Endothelial cell of umbilical vein (primary cell): ENCODE measurements around the gene NR3C1. TPM values are rescaled to one million over a fixed set of nuclear protein-coding genes. Genes with fewer than 3 reads are reported as not detected.

Experiments used
- BruUV-seq: library from RNA; stranded (reverse); fragments of 400-500 nt; replicated peaks from 2 replicates; lab custom pipeline; 2021; lab: Mats Ljungman, UMichigan
- CTCF ChIA-PET: fragments of 300-600, 350-600 bp; sonication (Branson Sonifier 250); formaldehyde crosslinking; loops from one replicate; lab custom pipeline; 2021; ENCODE audit warnings: antibody characterized with exemption, inconsistent platforms; lab: Charles Lee
- POLR2A ChIA-PET: fragments of 300-600, 350-600 bp; sonication (Branson Sonifier 250); formaldehyde crosslinking; loops from one replicate; lab custom pipeline; 2021; ENCODE audit warnings: antibody characterized with exemption, inconsistent platforms; lab: Charles Lee
- DNase-seq: peaks from one replicate; pipeline ENCODE4 v3.0.0-alpha.2; 2011; ENCODE audit warnings: low read depth, low spot score
- FAIRE-seq: peaks from 2 replicates; lab custom pipeline; 2011; peaks lifted over from hg19 to GRCh38; lab: Jason Lieb, UNC
- H2AFZ ChIP-seq: 2 replicates; pipeline ENCODE4 v1.6.0; 2012; ENCODE audit warnings: low read depth, low read length, control low read depth, inconsistent platforms
- H3K27ac ChIP-seq: 2 replicates; pipeline ENCODE4 v1.5.1; 2011; ENCODE audit warnings: low read depth, mild to moderate bottlenecking, control low read depth, low read length, moderate library complexity; ENCODE audit not compliant: insufficient read depth
- H3K27me3 ChIP-seq, 2 experiments: 2 replicates each; pipeline versions ENCODE4 v1.6.0 to v1.6.1; 2011; ENCODE audit warnings: low read length in 2 of 2, mixed read lengths in 1 of 2; ENCODE audit not compliant: control insufficient read depth in 2 of 2, insufficient read depth in 2 of 2
- H3K36me3 ChIP-seq, 2 experiments: 2 replicates in 1 of 2; 3 replicates in 1 of 2; pipeline ENCODE4 v1.5.1; 2011; ENCODE audit warnings: low read length in 2 of 2, mild to moderate bottlenecking in 1 of 2, moderate library complexity in 1 of 2; ENCODE audit not compliant: control insufficient read depth in 2 of 2, insufficient read depth in 2 of 2; ENCODE audit errors: extremely low read depth in 1 of 2
- H3K4me1 ChIP-seq: 3 replicates; pipeline ENCODE4 v1.5.1; 2011; ENCODE audit warnings: mild to moderate bottlenecking, low read length; ENCODE audit not compliant: control insufficient read depth, insufficient read depth; ENCODE audit errors: extremely low read depth
- H3K4me2 ChIP-seq: 2 replicates; pipeline ENCODE4 v1.6.1; 2011; ENCODE audit warnings: low read length, control low read depth, mixed read lengths; ENCODE audit not compliant: insufficient read depth
- H3K4me3 ChIP-seq, 3 experiments: fragments of 200-600 bp in 1 of 3; sonication (generic), shearing (Covaris generic) in 1 of 3; replicated peaks in 1 of 3; 2 replicates each; pipeline ENCODE4 v1.5.1; 2011 to 2016; ENCODE audit warnings: control low read depth in 3 of 3, low read length in 3 of 3, mild to moderate bottlenecking in 2 of 3, inconsistent platforms in 1 of 3, low read depth in 1 of 3, moderate library complexity in 1 of 3; ENCODE audit not compliant: insufficient read depth in 1 of 3
- H3K79me2 ChIP-seq: 2 replicates; pipeline ENCODE4 v1.6.0; 2012; ENCODE audit warnings: low read length, inconsistent platforms; ENCODE audit not compliant: control insufficient read depth, insufficient read depth
- H3K9ac ChIP-seq: replicated peaks from 2 replicates; pipeline ENCODE3; 2011; ENCODE audit warnings: low read length, control low read depth; ENCODE audit not compliant: insufficient read depth; ENCODE audit errors: extremely low read depth
- H3K9me1 ChIP-seq: replicated peaks from 3 replicates; pipeline ENCODE4 v1.6.0; 2011; ENCODE audit warnings: mild to moderate bottlenecking, low read length; ENCODE audit not compliant: control insufficient read depth, insufficient read depth; ENCODE audit errors: extremely low read depth
- H3K9me3 ChIP-seq: replicated peaks from 2 replicates; pipeline ENCODE4 v1.5.1; 2012; ENCODE audit warnings: low read length, inconsistent platforms; ENCODE audit not compliant: control insufficient read depth, insufficient read depth
- H4K20me1 ChIP-seq: replicated peaks from 2 replicates; pipeline ENCODE3; 2011; ENCODE audit warnings: mild to moderate bottlenecking, low read length; ENCODE audit not compliant: control insufficient read depth, insufficient read depth; ENCODE audit errors: extremely low read depth
- CTCF ChIP-seq, 2 donors: IDR thresholded peaks; 1 replicate in 1 of 2; 2 replicates in 1 of 2; pipeline ENCODE4 v1.5.1; 2011; ENCODE audit warnings: low read length in 2 of 2, mild to moderate bottlenecking in 2 of 2, moderate library complexity in 2 of 2, control low read depth in 1 of 2, inconsistent platforms in 1 of 2, low read depth in 1 of 2; ENCODE audit not compliant: insufficient read depth in 1 of 2; ENCODE audit errors: extremely low read depth in 1 of 2
- EZH2 ChIP-seq: IDR thresholded peaks from 2 replicates; pipeline ENCODE4 v1.6.1; 2012; ENCODE audit warnings: borderline replicate concordance, low read depth, mild to moderate bottlenecking, moderate library complexity, low read length, inconsistent platforms; ENCODE audit not compliant: severe bottlenecking
- FOS ChIP-seq: IDR thresholded peaks from 2 replicates; pipeline ENCODE4 v1.6.1; 2011; ENCODE audit warnings: mild to moderate bottlenecking, low read length, moderate library complexity, borderline replicate concordance; ENCODE audit not compliant: insufficient read depth
- GATA2 ChIP-seq: IDR thresholded peaks from 2 replicates; pipeline ENCODE4 v1.7.0; 2011; ENCODE audit warnings: low read depth, mild to moderate bottlenecking, moderate library complexity, mixed read lengths, low read length; ENCODE audit not compliant: insufficient read length, insufficient read depth
- JUN ChIP-seq: IDR thresholded peaks from 2 replicates; pipeline ENCODE4 v1.6.1; 2011; ENCODE audit warnings: borderline replicate concordance, low read depth; ENCODE audit not compliant: insufficient read length, insufficient read depth
- MAX ChIP-seq: IDR thresholded peaks from 2 replicates; pipeline ENCODE4 v1.6.1; 2011; ENCODE audit not compliant: insufficient read depth, insufficient read length
- MYC ChIP-seq: IDR thresholded peaks from one replicate; pipeline ENCODE4 v1.6.1; 2011; ENCODE audit warnings: mild to moderate bottlenecking, low read depth, low read length
- POLR2A ChIP-seq: IDR thresholded peaks from 2 replicates; pipeline ENCODE4 v1.6.1; 2012; ENCODE audit warnings: low read depth, mild to moderate bottlenecking, control low read depth, low read length
- POLR2AphosphoS5 ChIP-seq: IDR thresholded peaks from 2 replicates; pipeline ENCODE4 v1.6.1; 2012; ENCODE audit warnings: low read depth, mild to moderate bottlenecking, control low read depth, low read length, moderate library complexity; ENCODE audit not compliant: insufficient read depth
- dilution Hi-C: fragments of 300-500 bp; cut with MboI; formaldehyde crosslinking; loops from one replicate; pipeline ENCODE4 v1.15.0; 2019; ENCODE audit warnings: low sequenced_read_pairs; ENCODE audit not compliant: extremely low pct_ligation_motif_present
- intact Hi-C: fragments of 100-400 bp; cut with micrococcal nuclease; formaldehyde crosslinking; loops from one replicate; pipeline ENCODE4 v1.10.0; 2022
- polyA plus RNA-seq, 4 experiments: library from polyadenylated mRNA; depleted of rRNA in 3 of 4; stranded (reverse) in 3 of 4; unstranded in 1 of 4; fragments of >200 nt; gene quantifications; 2 replicates each; pipeline versions ENCODE4 v1.2.1 to v1.2.3, GENCODE V29; 2011 to 2012; ENCODE audit warnings: missing spikeins in 1 of 4
- total RNA-seq: library from RNA; stranded (reverse); gene quantifications from 2 replicates; pipeline ENCODE4 v1.2.3, GENCODE V29; 2021

NR3C1 gene
- total and polyA plus RNA-seq, 2 donors (not counting 3 experiments of a cell fraction or from before 2014, with no cell fraction given) = 4.1 to 17.0 TPM

- no peak for TF ChIP-seq JUN
- no peak for TF ChIP-seq POLR2A
- TF ChIP-seq POLR2AphosphoS5 = no peak
- no peak for TF ChIP-seq CTCF (IDR thresholded peaks at IDR 0.05; ENCODE audit: extremely low read depth in 1 of 2, insufficient read depth in 1 of 2, low read depth in 1 of 2, low read length in 2 of 2)
- no peak for TF ChIP-seq MYC
- no peak for TF ChIP-seq FOS
- TF ChIP-seq MAX = no peak
- no peak for TF ChIP-seq GATA2
- TF ChIP-seq EZH2 = no peak
- intact Hi-C loops = no loop called here
- no TSS peak for BruUV-seq
- H3K9ac ChIP-seq = no peak overlapping the region
- no peaks in the 10 kb centered on the region for H3K9me3 ChIP-seq
- no peak overlapping the region for H3K27ac ChIP-seq
- dilution Hi-C loops = no loop called here
- CTCF ChIA-PET = no interaction called here
- no peaks in the 10 kb centered on the region for H4K20me1 ChIP-seq
- H3K4me1 ChIP-seq = peaks cover 6% of the 10 kb centered on the region
- H3K9me1 ChIP-seq = no peaks in the 10 kb centered on the region
- no peak overlapping the region for H3K4me2 ChIP-seq
- POLR2A ChIA-PET = no interaction called here
- DNase-seq (no peak), FAIRE-seq (no peak)
- H3K27me3 ChIP-seq = no peaks in the 10 kb centered on the region
- no peaks in the 10 kb centered on the region for H3K36me3 ChIP-seq
- H2AFZ ChIP-seq = no peak overlapping the region
- H3K79me2 ChIP-seq = peaks cover 36% of the 10 kb centered on the region
- no peak overlapping the region for H3K4me3 ChIP-seq
Observed at GRCh38 chr5:143372187-143372829, 31.2 kb downstream of the NR3C1 start.
